ENCODE data around the gene ST8SIA4.
"Not testable (repeated sequence)": the region's sequence is repeated elsewhere in the genome, so short reads cannot be mapped to it uniquely, and the experiment has no call there.

The ST8SIA4 gene

GRCh38 chr5:100787648-100788047 lies 115.4 kb downstream of the ST8SIA4 start:
- TF ChIP-seq FOXA1 (IDR thresholded peaks at IDR 0.05) (no peak), SUZ12 (IDR thresholded peaks at IDR 0.05) (no peak), L3MBTL2 (conservative IDR thresholded peaks at IDR 0.05) (no peak), FOXK2 (IDR thresholded peaks at IDR 0.05) (no peak), NFRKB (IDR thresholded peaks at IDR 0.05) (no peak), BHLHE40 (IDR thresholded peaks at IDR 0.05; ENCODE audit: borderline replicate concordance) (no peak), HDGF (IDR thresholded peaks at IDR 0.05; ENCODE audit: borderline replicate concordance) (no peak), ARNT (IDR thresholded peaks at IDR 0.05) (no peak), ZNF384 (IDR thresholded peaks at IDR 0.05) (no peak), FOXM1 (IDR thresholded peaks at IDR 0.05; ENCODE audit: borderline replicate concordance) (no peak), LEF1 (IDR thresholded peaks at IDR 0.05; ENCODE audit: borderline replicate concordance) (no peak), PKNOX1 (IDR thresholded peaks at IDR 0.05) (no peak), TARDBP (IDR thresholded peaks at IDR 0.05) (no peak)
- DNase-seq (ENCODE audit: extremely low spot score) = no peak
- CTCF ChIA-PET = interaction anchor here (0.5 to 1.0 kb wide), 2 partner anchors 13 to 115 kb away, joined by 4 to 5 read pairs; no protein-coding TSS in a partner anchor
- POLR2A ChIA-PET = no interaction called here

GRCh38 chr5:100785536-100785935 lies 117.5 kb downstream of the ST8SIA4 start:
- POLR2A ChIA-PET; DNase-seq (ENCODE audit: extremely low spot score); CTCF ChIA-PET: not testable (repeated sequence)

- DNase-seq (ENCODE audit: extremely low spot score) = no peak
- TF ChIP-seq FOXA1 (IDR thresholded peaks at IDR 0.05) = no peak
- TF ChIP-seq FOXM1 (IDR thresholded peaks at IDR 0.05; ENCODE audit: borderline replicate concordance) = no peak
- no peak for TF ChIP-seq LEF1 (IDR thresholded peaks at IDR 0.05; ENCODE audit: borderline replicate concordance)
- ChIA-PET CTCF (no interaction called here), POLR2A (no interaction called here)
Measured at GRCh38 chr5:100780376-100780870, 122.7 kb downstream of the ST8SIA4 start.

GRCh38 chr5:100779669-100780375 lies 123.3 kb downstream of the ST8SIA4 start:
- POLR2A ChIA-PET = no interaction called here
- TF ChIP-seq ELF4 (IDR thresholded peaks at IDR 0.05) = no peak
- no peak for TF ChIP-seq BHLHE40 (IDR thresholded peaks at IDR 0.05; ENCODE audit: borderline replicate concordance)
- no peak for TF ChIP-seq SUZ12 (IDR thresholded peaks at IDR 0.05)
- no peak for TF ChIP-seq HDGF (IDR thresholded peaks at IDR 0.05; ENCODE audit: borderline replicate concordance)
- no peak for TF ChIP-seq ZNF384 (IDR thresholded peaks at IDR 0.05)
- no peak for TF ChIP-seq NFRKB (IDR thresholded peaks at IDR 0.05)
- no peak for TF ChIP-seq FOXM1 (IDR thresholded peaks at IDR 0.05; ENCODE audit: borderline replicate concordance)
- TF ChIP-seq FOXK2 (IDR thresholded peaks at IDR 0.05) = no peak
- no peak for TF ChIP-seq SP1 (IDR thresholded peaks at IDR 0.05)
- no peak for TF ChIP-seq FOXA1 (IDR thresholded peaks at IDR 0.05)
- TF ChIP-seq CTBP1 (IDR thresholded peaks at IDR 0.05; ENCODE audit: borderline replicate concordance) = no peak
- TF ChIP-seq LEF1 (IDR thresholded peaks at IDR 0.05; ENCODE audit: borderline replicate concordance) = no peak
- TF ChIP-seq L3MBTL2 (conservative IDR thresholded peaks at IDR 0.05) = no peak
- TF ChIP-seq TARDBP (IDR thresholded peaks at IDR 0.05) = no peak
- no peak for TF ChIP-seq PKNOX1 (IDR thresholded peaks at IDR 0.05)
- TF ChIP-seq ARNT (IDR thresholded peaks at IDR 0.05) = no peak
- CTCF ChIA-PET = no interaction called here
- no peak for DNase-seq (ENCODE audit: extremely low spot score)

- ChIA-PET POLR2A (no interaction called here), CTCF (interaction anchor here (1.3 kb wide), 1 partner anchor 122 kb away, joined by 4 read pairs; no protein-coding TSS in a partner anchor)
- no peak for DNase-seq (ENCODE audit: extremely low spot score)
- no peak for TF ChIP-seq FOXK2 (IDR thresholded peaks at IDR 0.05)
- TF ChIP-seq NFRKB (IDR thresholded peaks at IDR 0.05) = no peak
- TF ChIP-seq ELF4 (IDR thresholded peaks at IDR 0.05) = no peak
- no peak for TF ChIP-seq ZNF384 (IDR thresholded peaks at IDR 0.05)
- no peak for TF ChIP-seq SUZ12 (IDR thresholded peaks at IDR 0.05)
- no peak for TF ChIP-seq LEF1 (IDR thresholded peaks at IDR 0.05; ENCODE audit: borderline replicate concordance)
- TF ChIP-seq L3MBTL2 (conservative IDR thresholded peaks at IDR 0.05) = no peak
- TF ChIP-seq HDGF (IDR thresholded peaks at IDR 0.05; ENCODE audit: borderline replicate concordance) = no peak
- TF ChIP-seq TARDBP (IDR thresholded peaks at IDR 0.05) = no peak
- TF ChIP-seq BHLHE40 (IDR thresholded peaks at IDR 0.05; ENCODE audit: borderline replicate concordance) = no peak
- TF ChIP-seq PKNOX1 (IDR thresholded peaks at IDR 0.05) = no peak
- TF ChIP-seq CTBP1 (IDR thresholded peaks at IDR 0.05; ENCODE audit: borderline replicate concordance) = no peak
Measured at GRCh38 chr5:100777680-100778300, 125.3 kb downstream of the ST8SIA4 start.

- CTCF ChIA-PET = no interaction called here
- DNase-seq (ENCODE audit: extremely low spot score) = no peak
- TF ChIP-seq SP1 (IDR thresholded peaks at IDR 0.05) = no peak
- TF ChIP-seq L3MBTL2 (conservative IDR thresholded peaks at IDR 0.05) = no peak
- TF ChIP-seq ARNT (IDR thresholded peaks at IDR 0.05) = no peak
- TF ChIP-seq ZNF384 (IDR thresholded peaks at IDR 0.05) = no peak
- no peak for TF ChIP-seq FOXA1 (IDR thresholded peaks at IDR 0.05)
- no peak for TF ChIP-seq LEF1 (IDR thresholded peaks at IDR 0.05; ENCODE audit: borderline replicate concordance)
- no peak for TF ChIP-seq HDGF (IDR thresholded peaks at IDR 0.05; ENCODE audit: borderline replicate concordance)
- TF ChIP-seq PKNOX1 (IDR thresholded peaks at IDR 0.05) = no peak
- no peak for TF ChIP-seq FOXM1 (IDR thresholded peaks at IDR 0.05; ENCODE audit: borderline replicate concordance)
- no peak for TF ChIP-seq SUZ12 (IDR thresholded peaks at IDR 0.05)
- TF ChIP-seq TARDBP (IDR thresholded peaks at IDR 0.05) = no peak
- no peak for TF ChIP-seq FOXK2 (IDR thresholded peaks at IDR 0.05)
- no peak for TF ChIP-seq BHLHE40 (IDR thresholded peaks at IDR 0.05; ENCODE audit: borderline replicate concordance)
- TF ChIP-seq ELF4 (IDR thresholded peaks at IDR 0.05) = no peak
- no peak for TF ChIP-seq NFRKB (IDR thresholded peaks at IDR 0.05)
- TF ChIP-seq CTBP1 (IDR thresholded peaks at IDR 0.05; ENCODE audit: borderline replicate concordance) = no peak
- POLR2A ChIA-PET = no interaction called here
Measured at GRCh38 chr5:100775533-100775855, 127.6 kb downstream of the ST8SIA4 start.
